Upper lobe of left lung (tissue), 6 donors: Measurements from ENCODE around the gene TROAP. TPM values are rescaled to one million over a fixed set of nuclear protein-coding genes. Genes with fewer than 3 reads are reported as not detected.
"Not testable (repeated sequence)": the region's sequence is repeated elsewhere in the genome, so short reads cannot be mapped to it uniquely, and the experiment has no call there.

Source experiments
- ATAC-seq, 2 donors: fragments of 200-7000 bp; cut with Tn5 transposase; one replicate each; pipeline ENCODE4 v1.9.1; 2022; ENCODE audit warnings: mild to moderate bottlenecking in 2 of 2, moderate library complexity in 2 of 2; ENCODE audit not compliant: low FRiP score in 2 of 2
- DNase-seq, 2 donors: peaks; one replicate each; pipeline ENCODE4 v3.0.0-alpha.2; 2019 to 2020
- H3K27ac ChIP-seq, 4 donors: fragments of 200-600 bp; sonication (generic); one replicate each; pipeline ENCODE4 v1.5.1; 2016 to 2019
- H3K27me3 ChIP-seq, 4 donors: fragments of 200-600 bp; sonication (generic); one replicate each; pipeline ENCODE4 v1.5.1; 2017 to 2019
- H3K36me3 ChIP-seq, 4 donors: fragments of 200-600 bp; sonication (generic); one replicate each; pipeline ENCODE4 v1.5.1; 2016 to 2019
- H3K4me1 ChIP-seq, 4 donors: fragments of 200-600 bp; sonication (generic); one replicate each; pipeline ENCODE4 v1.5.1; 2018 to 2019
- H3K4me3 ChIP-seq, 4 donors: fragments of 200-600 bp; sonication (generic); one replicate each; pipeline ENCODE4 v1.5.1; 2017 to 2019; ENCODE audit warnings: mild to moderate bottlenecking in 2 of 4, moderate library complexity in 1 of 4
- H3K9me3 ChIP-seq, 4 donors: fragments of 200-600 bp; sonication (generic); one replicate each; pipeline ENCODE4 v1.5.1; 2018 to 2019
- EP300 ChIP-seq, 4 donors: sonication (generic); formaldehyde crosslinking; IDR thresholded peaks; one replicate each; pipeline ENCODE4 v1.5.1; 2017; ENCODE audit warnings: antibody characterized with exemption in 4 of 4, control low read depth in 2 of 4
- POLR2A ChIP-seq, 4 donors: fragments of 450-650 bp; IDR thresholded peaks; one replicate each; pipeline ENCODE4 v1.5.1; 2016 to 2017; ENCODE audit warnings: antibody characterized with exemption in 4 of 4, mild to moderate bottlenecking in 2 of 4
- POLR2AphosphoS5 ChIP-seq, 2 donors: sonication (generic); formaldehyde crosslinking; IDR thresholded peaks; one replicate each; pipeline ENCODE4 v1.5.1; 2017; ENCODE audit warnings: antibody characterized with exemption in 2 of 2
- WGBS, 2 donors: methylation state at CpG; one replicate each; pipeline ENCODE4 v1.1.5; 2017 to 2018; 5-methylcytosine and 5-hydroxymethylcytosine counted together
- total RNA-seq, 6 donors: library from RNA; depleted of rRNA in 4 of 6; stranded (reverse); fragments of >200 nt in 4 of 6; gene quantifications; one replicate each; pipeline versions ENCODE4 v1.1.0 to v1.2.1, GENCODE V29; 2016 to 2021
- TF ChIP-seq, protein P1 (sequence below), 6 experiments: fragments of 450-650 bp in 4 of 6; fragments of 200-600 bp in 2 of 6; sonication (generic) in 2 of 6; IDR thresholded peaks; one replicate each; pipeline ENCODE4 v1.5.1; 2016 to 2019; ENCODE audit warnings: antibody characterized with exemption in 6 of 6
- donor health status: DM: no; HTN: no; CAD: no; lungs with moderate emphysema.
- donor health status: DM: no; HTN: yes; CAD: no; lungs with severe emphysema.

The TROAP gene
- total RNA-seq, 6 donors from 2014 or later: 0.86 to 3.3 (median 3.0) TPM; not detected in 2

DNA sequence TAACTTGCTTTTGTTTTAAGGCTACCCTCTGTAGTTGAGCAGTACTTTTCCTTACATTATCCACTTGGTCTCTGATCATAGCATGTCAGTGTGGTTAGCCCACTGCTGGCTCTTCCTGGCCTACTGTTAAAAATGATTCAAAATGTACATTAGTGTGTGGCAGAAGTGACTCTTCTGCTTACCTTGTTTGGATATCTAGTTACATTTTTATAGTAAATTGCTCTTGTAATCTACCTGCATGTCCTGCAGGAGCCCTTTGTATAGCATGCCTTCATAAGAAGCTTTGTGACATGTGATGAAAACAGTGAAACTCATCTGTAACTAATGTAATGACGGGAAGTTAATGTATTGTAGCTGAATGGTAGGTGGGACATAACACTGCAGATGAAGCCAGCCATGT, 52.4 kb downstream of the TROAP start:
- H3K36me3 ChIP-seq: no peaks in the 10 kb centered on the region
- ATAC-seq: no peak
- no peak for DNase-seq
- no peaks in the 10 kb centered on the region for H3K27me3 ChIP-seq
- no peaks in the 10 kb centered on the region for H3K4me1 ChIP-seq
- H3K27ac ChIP-seq: no peak overlapping the region
- TF ChIP-seq POLR2A (IDR thresholded peaks at IDR 0.05) (no peak), EP300 (IDR thresholded peaks at IDR 0.05) (no peak), POLR2AphosphoS5 (IDR thresholded peaks at IDR 0.05) (no peak)
- TF ChIP-seq, protein P1, sequence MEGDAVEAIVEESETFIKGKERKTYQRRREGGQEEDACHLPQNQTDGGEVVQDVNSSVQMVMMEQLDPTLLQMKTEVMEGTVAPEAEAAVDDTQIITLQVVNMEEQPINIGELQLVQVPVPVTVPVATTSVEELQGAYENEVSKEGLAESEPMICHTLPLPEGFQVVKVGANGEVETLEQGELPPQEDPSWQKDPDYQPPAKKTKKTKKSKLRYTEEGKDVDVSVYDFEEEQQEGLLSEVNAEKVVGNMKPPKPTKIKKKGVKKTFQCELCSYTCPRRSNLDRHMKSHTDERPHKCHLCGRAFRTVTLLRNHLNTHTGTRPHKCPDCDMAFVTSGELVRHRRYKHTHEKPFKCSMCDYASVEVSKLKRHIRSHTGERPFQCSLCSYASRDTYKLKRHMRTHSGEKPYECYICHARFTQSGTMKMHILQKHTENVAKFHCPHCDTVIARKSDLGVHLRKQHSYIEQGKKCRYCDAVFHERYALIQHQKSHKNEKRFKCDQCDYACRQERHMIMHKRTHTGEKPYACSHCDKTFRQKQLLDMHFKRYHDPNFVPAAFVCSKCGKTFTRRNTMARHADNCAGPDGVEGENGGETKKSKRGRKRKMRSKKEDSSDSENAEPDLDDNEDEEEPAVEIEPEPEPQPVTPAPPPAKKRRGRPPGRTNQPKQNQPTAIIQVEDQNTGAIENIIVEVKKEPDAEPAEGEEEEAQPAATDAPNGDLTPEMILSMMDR (IDR thresholded peaks at IDR 0.05): no peak
- H3K9me3 ChIP-seq: no peaks in the 10 kb centered on the region
- no peak overlapping the region for H3K4me3 ChIP-seq
- WGBS, 2 donors: 92 to 96% methylated on average over 1 of the region's 1 CpG

DNA sequence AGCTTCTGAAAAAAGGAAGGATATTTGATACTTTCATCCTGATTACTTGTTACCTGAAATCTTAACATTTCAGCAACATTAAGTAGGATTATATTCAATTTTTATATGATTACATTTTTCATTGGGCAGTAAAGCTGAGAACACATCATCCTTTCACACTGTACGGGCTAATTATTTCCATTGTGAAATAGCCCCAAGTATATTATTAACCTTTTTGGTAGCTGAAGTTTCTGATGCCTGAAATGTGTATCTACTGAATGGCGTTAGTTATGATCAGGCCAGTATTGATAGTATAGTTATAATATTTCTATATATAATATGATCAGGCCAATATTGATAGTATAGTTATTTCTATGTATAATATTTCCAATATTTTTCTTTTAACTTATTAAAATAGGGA, 54.3 kb downstream of the TROAP start:
- ATAC-seq: no peak
- WGBS, 2 donors: 87 to 88% methylated on average over 2 of the region's 2 CpGs

GRCh38 chr12:49380184-49380583, 57.1 kb downstream of the TROAP start:
- ATAC-seq, DNase-seq, H3K4me1 ChIP-seq, H3K9me3 ChIP-seq, H3K36me3 ChIP-seq, H3K4me3 ChIP-seq, H3K27me3 ChIP-seq, H3K27ac ChIP-seq: not testable (repeated sequence)
- 94 to 99% methylated on average over 9 of the region's 9 CpGs for WGBS, 2 donors

More for the DNA sequence above, 54.3 kb downstream of the TROAP start:
- no peak for TF ChIP-seq POLR2A (IDR thresholded peaks at IDR 0.05)
- TF ChIP-seq EP300 (IDR thresholded peaks at IDR 0.05): no peak
- TF ChIP-seq, protein P1 (IDR thresholded peaks at IDR 0.05): no peak
- TF ChIP-seq POLR2AphosphoS5 (IDR thresholded peaks at IDR 0.05): no peak
- Histone ChIP-seq H3K4me3 (no peak overlapping the region), H3K36me3 (no peaks in the 10 kb centered on the region), H3K4me1 (no peaks in the 10 kb centered on the region), H3K9me3 (no peaks in the 10 kb centered on the region), H3K27me3 (no peaks in the 10 kb centered on the region), H3K27ac (no peak overlapping the region)
- no peak for DNase-seq

Other genes with a start within 250 kb of the TROAP start
- gene DHH, start 228.5 kb upstream of the TROAP start, total RNA-seq: 1 to 10 TPM in 2 of 6 donors, under 1 TPM in 3, not detected in 1; 0.39 to 3.1 (median 0.76) TPM
- 100 to 1,000 TPM in 1 of 6 donors, 10 to 100 TPM in 5; 20.4 to 108 (median 57.7) TPM for gene LMBR1L, start 212.4 kb upstream of the TROAP start, total RNA-seq
- gene TUBA1B, start 191.9 kb upstream of the TROAP start, total RNA-seq: 100 to 1,000 TPM in 5 of 6 donors, 10 to 100 TPM in 1; 87.0 to 764 (median 397) TPM
- gene TUBA1A, start 134.2 kb upstream of the TROAP start, total RNA-seq: 100 to 1,000 TPM in 3 of 6 donors, 10 to 100 TPM in 3; 54.2 to 191 (median 122) TPM
- 100 to 1,000 TPM in 4 of 6 donors, 10 to 100 TPM in 2; 50.3 to 375 (median 108) TPM for gene TUBA1C, start 58.2 kb upstream of the TROAP start, total RNA-seq
- gene PRPH, start 28.1 kb upstream of the TROAP start, total RNA-seq: 1 to 10 TPM in 1 of 6 donors, under 1 TPM in 1, not detected in 4; 0.27 to 1.2 TPM
- not detected for gene C1QL4, start 13.9 kb downstream of the TROAP start, total RNA-seq
- gene DNAJC22, start 23.6 kb downstream of the TROAP start, total RNA-seq: under 1 TPM in 4 of 6 donors, not detected in 2; 0.15 to 0.59 (median 0.38) TPM
- gene SPATS2, start 44.2 kb downstream of the TROAP start, total RNA-seq: 10 to 100 TPM in 5 of 6 donors, 1 to 10 TPM in 1; 6.2 to 33.5 (median 14.4) TPM
- 10 to 100 TPM in 1 of 6 donors, 1 to 10 TPM in 4, under 1 TPM in 1; 0.37 to 19.9 (median 2.5) TPM for gene KCNH3, start 215.8 kb downstream of the TROAP start, total RNA-seq
- 10 to 100 TPM; 39.6 to 85.9 (median 62.7) TPM for gene MCRS1, start 244.9 kb downstream of the TROAP start, total RNA-seq